GM19193 (cell line): Measurements from ENCODE around the gene NRXN2.

Experiments
- POLR2A ChIP-seq: IDR thresholded peaks from 4 replicates; pipeline ENCODE4 v1.6.1; 2011; ENCODE audit not compliant: insufficient read depth, insufficient read length; ENCODE audit errors: extremely low read depth

Gene NRXN2

DNA sequence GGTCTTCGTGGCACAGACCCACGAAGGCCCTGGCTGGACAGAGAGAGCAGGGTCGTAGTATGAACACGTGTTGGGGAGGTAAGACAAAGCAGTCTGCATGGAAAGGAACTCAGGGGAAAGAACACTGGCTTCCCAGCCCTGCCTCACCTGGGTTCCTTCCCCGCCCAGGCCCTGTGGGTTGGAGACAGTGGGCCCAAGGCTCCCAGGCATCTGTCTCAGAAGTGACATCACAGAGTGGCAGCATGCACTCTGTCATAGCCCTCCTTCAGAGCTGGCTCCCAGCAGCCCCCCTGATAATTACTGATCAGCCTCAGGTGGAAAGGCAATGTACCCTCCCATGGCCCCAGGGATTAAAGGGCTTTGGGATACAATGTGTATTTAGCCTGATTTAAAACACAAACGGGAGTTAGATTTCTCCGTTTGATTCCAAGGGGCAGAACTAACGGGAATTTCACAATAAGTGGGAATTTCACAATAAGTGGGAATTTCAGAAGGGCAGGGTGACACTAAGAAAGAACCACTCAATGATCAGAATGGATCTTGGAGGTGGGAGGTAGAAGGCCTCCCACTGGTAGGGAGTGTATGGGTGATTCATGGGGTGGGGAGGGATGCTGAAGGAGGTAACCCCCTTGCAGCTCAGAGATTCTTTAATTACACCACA, 66.9 kb downstream of the NRXN2 start:
- TF ChIP-seq POLR2A, result no peak

DNA sequence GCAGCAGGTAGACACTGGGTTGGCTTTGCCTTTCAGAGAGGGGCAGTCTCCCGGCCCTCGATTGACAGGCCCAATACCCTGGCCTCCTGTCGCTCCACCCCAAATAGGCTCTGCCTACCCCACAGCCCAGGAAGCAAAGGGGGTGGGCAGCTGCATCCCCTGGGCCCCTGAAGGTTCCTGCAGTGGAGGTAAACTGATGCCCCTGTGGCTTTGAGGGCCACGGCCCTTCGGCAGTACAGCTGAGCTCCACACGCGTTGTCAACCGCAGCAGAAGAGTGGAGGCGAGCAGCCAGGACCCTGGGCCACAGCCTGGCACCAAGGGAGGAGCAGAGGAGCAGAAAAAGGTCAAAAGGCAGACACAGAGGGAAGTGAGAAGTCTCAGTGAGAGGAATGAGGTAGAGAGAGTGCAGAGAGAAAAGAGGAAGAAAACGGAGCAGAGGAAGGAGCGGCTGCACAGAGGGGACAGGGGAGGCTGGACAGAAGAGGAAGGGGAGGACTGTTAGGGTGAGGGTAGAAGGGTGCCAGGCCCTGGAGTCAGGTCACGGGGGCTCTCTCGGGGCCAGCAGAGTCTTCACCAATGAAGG, 67.9 kb downstream of the NRXN2 start:
- TF ChIP-seq POLR2A, result no peak

DNA sequence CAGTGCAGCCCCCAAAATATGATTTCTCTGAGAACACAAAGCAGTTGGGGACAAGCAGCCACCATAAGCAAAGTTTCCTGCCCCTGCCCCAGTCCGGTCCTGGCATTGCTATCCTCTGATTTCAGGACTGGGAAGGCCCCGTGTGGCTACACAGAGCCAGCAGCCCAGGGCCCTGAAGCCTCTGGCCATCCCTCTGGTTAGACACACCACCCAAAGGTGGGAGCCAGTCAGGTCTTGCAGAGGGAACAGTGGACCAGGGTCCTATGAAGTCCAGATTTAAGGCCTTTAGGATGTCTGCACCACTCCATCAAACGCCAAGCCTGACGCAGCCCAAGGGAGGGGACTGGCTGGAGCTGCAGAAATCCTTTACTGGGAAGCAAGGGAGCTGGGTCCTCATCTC, 68.6 kb downstream of the NRXN2 start:
- TF ChIP-seq POLR2A, result no peak

DNA sequence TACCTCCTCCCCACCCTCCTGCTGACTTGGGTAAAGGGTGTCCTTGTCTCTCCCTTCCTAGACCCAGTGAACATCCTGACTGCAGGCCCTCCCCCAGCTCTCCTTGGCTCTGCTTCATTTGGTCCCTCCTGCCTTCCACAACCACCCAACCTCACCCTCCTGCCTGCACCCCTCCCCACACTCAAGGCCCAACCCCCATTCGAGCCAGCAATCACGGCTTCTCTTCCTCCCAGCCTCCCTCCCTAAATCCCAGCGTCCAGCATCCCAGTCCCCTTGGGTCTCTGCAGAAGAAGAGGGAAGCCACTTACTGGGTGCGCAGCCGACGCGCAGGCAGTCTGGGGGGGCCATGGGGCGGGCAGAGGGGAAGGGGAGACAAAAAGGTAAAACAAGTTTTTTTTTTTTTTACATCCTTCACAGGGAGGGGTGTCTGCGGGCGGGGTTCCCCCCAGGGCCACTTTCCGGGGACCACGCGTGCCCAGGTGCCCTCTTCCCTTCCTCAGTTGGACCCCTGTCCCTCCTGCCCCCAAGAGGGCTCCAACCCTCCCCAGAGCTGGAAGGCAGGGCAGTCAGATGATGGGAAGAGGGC, 69.5 kb downstream of the NRXN2 start:
- no peak for TF ChIP-seq POLR2A

DNA sequence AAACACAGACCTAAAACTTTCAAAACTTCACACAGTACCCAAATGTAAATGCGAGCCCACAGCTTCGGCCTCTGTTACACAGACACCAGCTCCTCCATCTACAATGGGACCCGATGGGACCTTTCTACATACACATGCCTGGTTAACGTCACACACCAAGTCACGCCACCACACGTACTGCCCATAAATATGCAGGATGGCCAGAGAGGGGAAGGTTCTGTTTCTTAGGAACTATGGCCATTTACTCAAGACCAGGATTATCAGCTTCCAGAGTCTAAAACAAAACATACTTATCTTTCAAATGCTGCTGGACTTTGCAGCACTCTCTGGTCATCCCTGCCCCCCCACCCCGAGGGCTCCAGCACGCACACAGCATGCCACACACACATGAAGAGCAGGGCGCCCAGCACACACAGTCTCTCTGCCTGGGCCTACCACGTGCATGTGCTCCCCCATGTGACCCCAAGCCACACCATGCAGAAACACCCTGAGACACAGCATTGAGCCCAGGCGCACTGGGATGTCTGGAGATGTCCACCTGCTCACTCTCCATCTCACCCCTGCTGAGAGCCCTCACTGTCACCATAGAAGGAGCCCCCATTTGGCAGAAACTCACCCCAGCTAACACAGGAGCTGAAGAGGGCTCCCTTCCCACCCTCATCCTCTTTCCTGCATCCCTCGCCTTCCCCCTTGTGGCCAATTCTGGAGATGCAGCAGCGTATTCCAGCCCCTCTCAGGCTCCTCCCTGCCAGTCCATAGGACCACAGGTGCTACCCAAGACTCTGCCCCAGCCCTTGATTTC, 70.2 kb downstream of the NRXN2 start:
- TF ChIP-seq POLR2A, result no peak

DNA sequence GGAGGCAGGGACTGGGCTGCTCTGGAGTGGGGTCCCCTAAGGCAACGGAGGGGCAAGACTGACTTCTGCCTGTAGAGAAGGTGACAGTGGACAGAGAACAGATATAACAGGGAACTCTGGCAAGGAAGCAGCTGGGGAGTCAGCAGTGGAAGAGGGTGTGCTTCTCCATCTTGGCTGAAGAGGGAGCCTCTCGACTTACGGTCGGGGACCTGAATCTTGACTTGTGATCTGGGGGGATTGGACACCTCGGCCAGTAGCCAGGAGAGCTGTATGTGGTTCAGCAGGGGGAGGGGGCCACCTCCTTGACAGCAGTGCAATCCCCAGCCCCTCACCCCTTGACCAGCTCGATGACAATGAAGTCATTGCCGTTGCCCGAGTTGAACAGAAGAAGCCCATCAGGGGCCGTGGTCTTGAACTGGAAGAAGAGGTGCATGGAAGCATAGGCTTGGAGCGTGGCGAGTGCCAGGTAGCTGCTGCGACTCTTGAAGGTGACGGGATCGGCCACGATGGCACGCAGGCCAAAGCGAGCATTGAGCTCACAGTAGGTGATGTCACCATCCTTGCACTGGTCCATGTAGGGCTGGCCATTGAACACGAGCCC, 72.0 kb downstream of the NRXN2 start:
- TF ChIP-seq POLR2A, result no peak

DNA sequence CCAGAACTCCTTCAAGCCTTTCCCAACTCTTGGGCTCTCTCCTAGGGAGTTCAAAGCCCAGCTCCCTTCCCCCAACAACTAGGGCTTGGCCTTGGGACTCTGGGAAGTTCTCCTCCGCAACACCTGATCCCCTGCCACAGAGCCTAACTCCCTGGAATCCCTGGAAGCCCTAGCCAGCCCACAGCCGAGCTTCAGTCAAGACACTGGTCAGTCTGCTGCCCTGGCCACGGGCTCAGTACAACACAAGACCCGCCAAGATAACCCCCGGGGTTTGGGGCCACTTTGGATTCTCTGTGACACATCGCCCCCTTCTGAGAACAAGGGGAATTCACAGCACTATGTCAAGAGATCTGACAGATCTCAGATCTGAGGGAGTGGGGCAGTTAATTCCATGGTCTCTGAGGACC, 73.7 kb downstream of the NRXN2 start:
- no peak for TF ChIP-seq POLR2A

DNA sequence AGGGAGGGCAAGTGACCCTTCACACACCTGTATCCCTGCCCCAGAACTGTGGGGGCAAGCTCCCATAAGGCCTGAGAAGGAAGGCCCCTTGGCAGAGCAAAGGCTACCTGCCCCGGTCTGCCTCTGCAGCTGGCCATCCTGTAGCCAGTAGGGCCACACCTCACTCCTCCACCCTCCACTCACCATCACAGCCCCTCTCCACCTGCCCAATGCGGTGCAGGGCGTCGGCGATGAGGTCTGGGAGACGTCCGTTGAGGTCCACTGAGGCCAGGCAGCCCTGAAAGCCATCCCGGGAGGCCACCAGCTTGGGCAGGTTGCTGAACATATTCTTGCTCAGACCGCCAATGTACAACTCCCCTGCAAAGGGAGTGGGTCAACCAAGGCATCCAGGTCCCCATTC, 74.4 kb downstream of the NRXN2 start:
- TF ChIP-seq POLR2A, result no peak

DNA sequence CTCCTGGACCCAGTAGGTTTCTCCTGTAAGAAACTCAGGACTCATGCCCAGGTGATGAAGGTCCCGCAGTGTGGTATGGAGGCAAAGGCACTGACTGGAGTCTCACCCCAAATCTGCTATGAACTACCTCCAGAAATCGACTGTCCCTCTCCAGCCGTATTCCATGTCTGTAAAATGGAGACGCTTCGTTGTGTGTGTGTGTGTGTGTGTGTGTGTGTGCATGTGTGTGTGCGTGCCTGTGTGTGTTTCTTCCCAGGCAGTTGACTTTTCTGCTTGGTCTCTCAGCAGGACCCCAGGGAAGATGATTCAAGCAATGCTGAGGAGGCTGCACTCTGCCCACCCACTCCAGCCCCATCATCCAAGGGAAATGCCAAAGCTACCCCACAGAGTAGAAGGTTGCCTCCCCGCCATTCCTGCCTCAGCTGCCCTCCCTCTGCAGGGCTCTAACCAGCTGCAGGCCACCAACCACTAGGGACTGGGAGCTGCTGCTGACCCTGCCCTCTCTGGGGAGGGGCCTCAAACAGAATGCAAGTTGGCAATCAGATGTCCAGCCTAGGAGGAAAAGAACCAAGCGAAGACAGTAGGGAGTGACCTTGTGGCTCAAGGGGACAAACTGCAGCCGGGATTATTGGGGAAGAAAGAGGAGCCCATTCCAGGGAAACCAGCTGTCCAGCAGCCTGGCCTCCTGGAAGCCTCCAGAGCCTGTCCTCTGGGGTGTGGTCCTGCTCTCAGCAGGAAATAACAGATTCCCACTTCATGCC, 75.8 kb downstream of the NRXN2 start:
- TF ChIP-seq POLR2A, result no peak

DNA sequence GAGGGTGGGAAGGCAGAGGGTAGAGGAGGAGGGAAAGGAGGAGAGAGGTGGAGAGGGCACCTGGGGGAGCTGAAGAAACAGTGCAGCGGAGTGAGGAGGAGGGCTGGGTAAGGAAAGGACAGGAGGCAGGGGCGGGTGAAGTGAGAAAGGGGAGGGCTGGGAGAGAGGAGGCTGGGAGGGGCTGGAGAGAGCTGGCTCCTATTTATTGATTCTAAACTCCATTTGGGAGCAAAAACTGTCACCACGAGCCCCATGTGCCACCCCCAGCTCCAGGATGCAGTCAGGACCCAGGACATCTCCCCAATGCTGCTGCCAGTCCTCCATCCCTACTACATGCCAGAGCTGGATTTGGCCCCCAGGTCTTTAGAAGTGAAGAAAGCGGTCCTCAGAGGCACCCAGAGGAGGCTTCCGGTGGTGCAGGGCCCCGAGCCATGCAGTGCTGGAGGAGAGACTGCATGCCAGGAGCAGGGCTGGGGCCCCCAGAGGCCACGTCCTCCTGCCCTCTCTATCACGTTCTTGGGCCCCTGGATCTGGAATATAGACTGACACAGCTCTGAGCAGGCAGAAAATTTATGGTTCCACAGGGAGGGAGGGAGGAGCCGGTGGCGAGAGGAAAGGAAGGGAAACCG, 78.2 kb downstream of the NRXN2 start:
- no peak for TF ChIP-seq POLR2A

DNA sequence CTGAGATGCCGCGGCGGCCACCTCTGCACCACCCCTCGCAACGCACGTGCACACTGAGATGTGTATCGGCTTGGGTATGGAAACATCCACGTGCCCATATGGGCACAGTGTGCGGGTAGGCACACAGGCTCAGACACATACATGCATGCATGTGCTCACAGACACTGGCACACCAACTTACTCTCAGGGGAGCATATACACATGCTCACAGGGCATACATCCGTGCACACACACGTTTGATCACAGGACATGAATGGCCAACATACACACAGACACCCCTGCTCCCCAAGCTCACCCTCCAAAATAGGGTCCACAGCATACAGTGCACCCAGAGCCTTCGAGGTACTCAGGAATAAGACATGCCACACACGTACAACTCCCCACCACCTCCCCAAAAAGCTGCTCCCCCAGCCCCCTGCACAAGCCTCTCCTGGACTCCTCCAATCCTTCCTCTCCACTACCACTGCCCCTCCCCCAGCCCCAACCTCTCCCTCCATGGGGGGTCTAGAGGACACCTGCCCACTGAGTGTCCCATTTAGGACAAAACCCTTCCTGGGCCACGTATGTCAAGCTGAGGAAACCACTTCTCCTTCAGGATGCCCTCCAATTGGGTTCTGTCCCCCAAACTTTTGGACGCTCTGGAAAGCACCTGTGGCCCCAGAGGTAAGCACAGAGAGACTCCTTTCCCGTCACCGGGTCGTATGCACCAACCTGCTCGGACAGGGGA, 78.9 kb downstream of the NRXN2 start:
- no peak for TF ChIP-seq POLR2A

DNA sequence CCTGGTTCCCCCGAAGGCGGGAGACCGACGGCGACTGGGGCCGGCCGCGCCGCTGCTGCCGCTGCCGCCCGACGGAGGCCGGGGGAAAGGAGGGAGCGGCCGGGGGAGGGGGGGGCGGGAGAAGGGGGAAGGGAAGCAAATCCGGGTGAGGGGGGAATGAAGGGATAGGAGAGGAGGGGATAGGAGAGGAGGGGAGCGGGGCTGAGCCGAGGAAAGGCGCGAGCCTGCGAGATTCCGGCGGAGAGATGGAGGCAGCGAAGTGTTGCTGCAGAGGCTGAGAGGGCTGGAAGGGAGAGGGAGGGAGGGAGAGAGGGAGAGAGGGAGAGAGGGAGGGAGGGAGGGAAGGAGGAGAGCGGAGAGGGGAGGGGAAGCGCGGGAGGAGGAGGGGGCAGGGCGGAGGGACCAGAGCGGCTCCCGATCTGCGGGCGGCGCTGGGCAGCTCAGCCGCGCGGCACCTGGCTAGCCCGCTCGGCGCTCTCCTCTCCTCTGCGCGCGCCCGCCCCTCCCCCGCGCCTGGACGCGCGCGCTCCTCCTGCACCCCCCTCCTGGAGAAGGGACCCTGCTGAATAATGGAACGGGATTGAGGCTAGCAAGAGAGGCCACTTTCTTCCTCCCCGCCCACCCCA, 79.6 kb downstream of the NRXN2 start:
- TF ChIP-seq POLR2A, result no peak

DNA sequence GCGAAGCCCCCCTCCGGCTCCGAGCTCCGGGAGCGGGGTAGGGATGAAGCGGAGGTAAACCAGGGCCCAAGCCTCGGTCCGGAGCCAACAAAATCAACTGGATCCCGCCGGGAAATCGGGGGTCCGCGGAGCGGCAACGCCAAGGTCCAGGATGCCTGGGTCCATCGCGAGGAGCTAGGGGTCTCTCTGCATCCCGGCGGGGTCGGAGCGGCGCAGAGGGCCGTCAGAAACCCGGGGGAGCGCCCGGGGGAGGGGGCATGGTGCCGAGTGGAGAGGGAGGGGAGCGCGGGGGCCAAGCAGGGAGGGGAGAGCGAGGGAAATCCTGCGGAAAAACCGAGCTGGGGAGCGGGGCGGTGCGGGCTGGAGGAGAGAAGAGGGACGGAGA, 80.1 kb downstream of the NRXN2 start:
- no peak for TF ChIP-seq POLR2A
